Glomerular endothelial cell (primary cell): Measurements from ENCODE around the gene NBEA. TPM values are rescaled to one million over a fixed set of nuclear protein-coding genes. Genes with fewer than 3 reads are reported as not detected.

ENCODE experiments used
- DNase-seq: peaks from one replicate; pipeline ENCODE4 v3.0.0-alpha.2; 2011; ENCODE audit warnings: low read depth, low spot score; ENCODE audit errors: extremely low read depth
- total RNA-seq: library from RNA; depleted of rRNA; stranded (reverse); fragments of >200 nt; gene quantifications from 2 replicates; pipeline ENCODE4 v1.2.3, GENCODE V29; 2015

The NBEA gene
- total RNA-seq, 1 donor from 2014 or later = 4.1 TPM

GRCh38 chr13:35720690-35721554 lies 778.9 kb downstream of the NBEA start:
- DNase-seq = no peak
